ENCODE data around the gene FBXO31.

Gene FBXO31

DNA sequence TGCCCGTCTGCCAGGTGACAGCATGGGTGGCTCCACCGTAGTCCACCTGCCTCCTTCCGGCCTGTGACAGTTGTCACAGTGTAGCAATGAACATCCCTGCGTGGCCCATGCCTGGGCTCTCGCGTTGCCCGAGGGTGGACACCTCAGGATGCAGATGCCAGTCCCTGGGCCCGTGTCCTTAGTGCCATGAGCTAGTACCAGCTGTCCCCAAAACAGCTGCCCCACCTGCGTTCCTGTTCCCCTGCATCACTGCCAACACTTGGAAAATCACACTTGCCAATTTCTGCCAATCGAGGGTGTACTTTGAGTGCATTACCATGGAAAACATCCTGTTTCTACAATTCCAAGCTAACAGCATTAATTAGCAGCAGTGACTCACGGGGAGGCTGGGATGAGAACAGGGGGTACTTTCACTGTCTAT is 57.4 kb downstream of the FBXO31 start:
- FAIRE-seq: no peak
- no peak for DNase-seq (ENCODE audit: insufficient read length)
- no peak for TF ChIP-seq POLR2A (IDR thresholded peaks at IDR 0.05; ENCODE audit: low read depth, low read length)
- TF ChIP-seq TAF1 (IDR thresholded peaks at IDR 0.05; ENCODE audit: borderline replicate concordance, low read depth, low read length): no peak

DNA sequence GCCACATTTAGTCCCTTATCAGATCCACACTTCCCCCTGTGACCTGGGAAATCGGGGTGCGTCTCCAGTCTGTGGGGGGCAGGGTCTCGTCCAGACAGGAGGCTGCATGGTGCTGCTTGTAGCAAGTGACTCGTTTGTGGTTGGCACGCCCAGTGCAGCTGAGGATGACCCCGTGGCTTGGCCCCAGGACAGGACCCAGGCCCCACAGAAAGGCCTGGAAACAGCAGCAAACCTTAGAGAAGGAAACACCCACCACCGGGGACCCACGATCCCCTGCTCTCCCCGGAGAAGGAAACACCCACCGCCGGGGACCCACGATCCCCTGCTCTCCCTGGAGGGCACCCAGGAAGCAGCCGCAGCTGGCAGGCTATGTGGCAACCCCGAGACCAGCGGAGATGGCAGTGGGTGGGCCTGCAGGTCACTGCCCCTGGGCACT is 58.1 kb downstream of the FBXO31 start:
- DNase-seq (ENCODE audit: insufficient read length): no peak
- TF ChIP-seq TAF1 (IDR thresholded peaks at IDR 0.05; ENCODE audit: borderline replicate concordance, low read depth, low read length) (no peak), POLR2AphosphoS5 (IDR thresholded peaks at IDR 0.05; ENCODE audit: low read depth, low read length) (no peak), POLR2A (IDR thresholded peaks at IDR 0.05; ENCODE audit: low read depth, low read length) (no peak)
- no peak for FAIRE-seq

DNA sequence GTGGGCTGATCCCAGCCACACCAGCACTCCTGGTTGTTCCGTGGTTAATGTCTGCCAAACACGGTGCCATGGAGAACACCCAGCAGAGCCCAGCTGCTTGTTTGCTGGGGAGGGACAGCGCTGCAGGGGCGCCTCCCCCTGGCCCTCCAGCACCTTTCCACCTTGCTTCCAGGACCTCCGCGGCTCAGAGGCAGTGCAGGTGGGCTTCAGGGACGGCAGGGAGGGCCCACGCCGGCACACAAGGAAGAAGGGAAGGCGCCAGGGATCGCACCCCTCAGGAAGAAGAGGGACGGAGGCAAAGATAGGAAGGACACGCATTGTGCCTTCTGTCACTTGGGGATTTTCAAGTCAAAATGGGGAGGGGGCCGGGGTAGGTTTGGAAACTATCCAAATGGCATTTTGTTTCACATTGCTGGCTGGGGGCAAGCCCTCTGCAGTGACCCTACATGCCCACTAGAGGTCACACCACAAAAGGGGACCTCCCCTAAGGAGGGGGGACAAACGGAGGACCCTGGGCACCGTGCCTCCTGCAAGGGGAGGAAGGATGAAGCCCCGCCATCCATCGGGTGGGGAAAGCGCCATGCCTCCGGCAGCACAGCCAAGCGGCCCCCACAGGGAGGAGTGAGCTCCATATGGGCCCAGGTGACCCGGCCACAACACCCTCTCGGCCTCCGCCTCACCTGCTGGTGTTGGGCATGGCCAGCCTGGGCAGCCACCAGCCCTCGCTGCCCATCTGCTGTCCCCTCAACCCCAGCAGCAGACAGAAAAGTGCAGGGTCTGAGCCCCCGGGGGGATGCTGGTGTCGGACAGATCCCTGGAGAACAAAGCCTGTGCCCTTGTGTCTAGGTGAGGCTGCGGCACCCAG is 58.9 kb downstream of the FBXO31 start:
- DNase-seq (ENCODE audit: insufficient read length) (peak; percentile 80), FAIRE-seq (peak; percentile 36)
- TF ChIP-seq POLR2AphosphoS5 (IDR thresholded peaks at IDR 0.05; ENCODE audit: low read depth, low read length) (no peak), TAF1 (IDR thresholded peaks at IDR 0.05; ENCODE audit: borderline replicate concordance, low read depth, low read length) (no peak)

DNA sequence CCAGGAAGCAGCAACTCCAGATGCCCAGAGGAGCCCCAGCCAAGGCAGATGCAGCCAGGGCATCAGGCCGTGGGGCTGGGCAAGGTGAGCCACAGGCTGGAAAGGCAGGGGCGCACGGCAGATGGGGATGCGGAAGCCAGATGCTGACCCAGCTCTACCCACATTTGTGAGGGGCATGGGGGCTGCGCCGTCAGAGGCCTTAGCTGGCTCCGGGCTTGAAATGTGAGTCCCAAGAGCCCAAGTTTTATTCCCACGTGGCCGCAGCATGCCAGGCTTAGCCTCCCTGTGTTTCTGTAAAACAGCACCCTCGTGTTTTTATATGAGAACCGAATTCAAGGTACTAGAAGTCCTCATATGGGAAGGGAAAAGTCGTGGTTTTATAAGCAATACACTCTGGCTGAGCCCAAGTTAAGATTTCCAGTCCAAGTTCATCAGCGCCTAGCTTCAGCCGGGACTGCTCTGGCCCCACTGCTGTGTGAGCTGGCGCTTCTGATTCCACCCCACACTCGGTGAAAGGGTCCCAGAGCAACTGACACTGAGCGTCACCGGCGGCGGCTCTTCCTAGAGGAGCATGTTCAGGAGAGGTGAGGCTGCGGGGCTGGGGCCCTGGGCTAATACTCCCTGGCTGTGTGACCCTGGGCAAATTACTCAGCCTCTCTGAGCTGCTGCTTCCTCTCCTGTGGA is 59.7 kb downstream of the FBXO31 start:
- TF ChIP-seq POLR2AphosphoS5 (IDR thresholded peaks at IDR 0.05; ENCODE audit: low read depth, low read length) (no peak), POLR2A (IDR thresholded peaks at IDR 0.05; ENCODE audit: low read depth, low read length) (no peak), TAF1 (IDR thresholded peaks at IDR 0.05; ENCODE audit: borderline replicate concordance, low read depth, low read length) (no peak)
- DNase-seq (ENCODE audit: insufficient read length): no peak
- FAIRE-seq: no peak

DNA sequence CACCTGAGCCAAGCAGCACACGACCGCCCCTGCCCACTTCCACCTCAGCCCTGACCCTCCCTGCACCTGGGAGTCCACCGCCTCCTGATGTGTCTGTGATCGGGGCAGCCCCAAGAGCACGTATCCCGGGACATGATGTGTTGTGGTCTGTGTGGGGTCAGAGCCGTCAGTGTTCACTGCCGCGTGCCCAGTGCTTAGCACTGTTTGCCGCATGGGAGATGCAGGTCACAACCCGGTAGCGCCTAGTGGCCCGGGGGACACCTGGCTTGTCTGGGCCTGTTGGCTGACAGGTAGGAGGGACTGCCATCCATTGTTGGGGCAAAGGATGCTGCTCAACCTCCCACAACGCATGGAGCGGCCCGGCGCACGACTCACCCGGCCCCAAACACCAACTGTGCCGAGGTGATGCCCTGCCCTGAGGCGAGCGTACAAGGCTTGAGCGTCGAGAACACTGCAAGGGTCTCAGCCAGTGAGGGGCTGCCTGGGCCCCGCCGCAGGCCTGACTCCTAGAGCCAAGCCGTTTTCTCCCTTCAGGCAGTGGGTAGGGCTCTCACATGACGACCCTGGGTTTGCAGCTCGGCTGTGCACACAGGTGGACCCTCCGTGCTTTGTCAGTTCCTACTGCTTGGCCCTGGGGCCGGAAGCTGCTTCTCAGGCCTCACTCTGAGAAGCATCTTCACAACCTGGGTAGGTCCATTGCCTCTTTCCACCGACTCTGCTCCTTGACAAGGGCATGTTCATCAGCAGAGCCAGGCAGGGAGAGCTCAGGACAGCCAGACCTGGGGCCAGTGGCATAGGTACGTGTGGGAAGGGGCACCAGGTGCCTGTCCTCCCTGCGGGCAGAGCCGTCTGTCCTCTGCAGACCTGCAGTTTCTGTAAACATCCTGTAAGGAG is 60.5 kb downstream of the FBXO31 start:
- DNase-seq (ENCODE audit: insufficient read length): no peak
- TF ChIP-seq POLR2AphosphoS5 (IDR thresholded peaks at IDR 0.05; ENCODE audit: low read depth, low read length) (no peak), POLR2A (IDR thresholded peaks at IDR 0.05; ENCODE audit: low read depth, low read length) (no peak), TAF1 (IDR thresholded peaks at IDR 0.05; ENCODE audit: borderline replicate concordance, low read depth, low read length) (no peak)
- no peak for FAIRE-seq

DNA sequence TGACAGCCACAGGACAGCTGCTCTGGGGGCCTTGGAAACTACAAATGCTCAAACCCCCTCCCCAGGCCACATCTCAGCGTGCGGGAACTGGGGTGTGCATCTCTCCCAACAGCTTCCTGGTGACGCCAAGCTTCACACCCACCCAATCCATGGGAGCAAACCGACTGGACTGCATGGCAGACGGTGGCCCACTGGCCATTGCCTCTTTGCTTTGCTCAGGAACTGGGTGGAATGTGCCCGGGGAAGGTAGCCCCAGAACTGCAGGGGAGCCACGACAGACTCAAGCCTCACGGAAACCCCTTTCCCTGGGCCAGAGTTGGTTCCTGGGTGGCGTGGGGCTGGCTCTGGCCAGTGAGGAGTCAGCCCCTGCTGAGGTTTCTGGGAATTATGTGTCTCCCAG is 61.2 kb downstream of the FBXO31 start:
- FAIRE-seq: no peak
- DNase-seq (ENCODE audit: insufficient read length): no peak
- TF ChIP-seq TAF1 (IDR thresholded peaks at IDR 0.05; ENCODE audit: borderline replicate concordance, low read depth, low read length): no peak
- TF ChIP-seq POLR2A (IDR thresholded peaks at IDR 0.05; ENCODE audit: low read depth, low read length): no peak
- TF ChIP-seq POLR2AphosphoS5 (IDR thresholded peaks at IDR 0.05; ENCODE audit: low read depth, low read length): no peak

DNA sequence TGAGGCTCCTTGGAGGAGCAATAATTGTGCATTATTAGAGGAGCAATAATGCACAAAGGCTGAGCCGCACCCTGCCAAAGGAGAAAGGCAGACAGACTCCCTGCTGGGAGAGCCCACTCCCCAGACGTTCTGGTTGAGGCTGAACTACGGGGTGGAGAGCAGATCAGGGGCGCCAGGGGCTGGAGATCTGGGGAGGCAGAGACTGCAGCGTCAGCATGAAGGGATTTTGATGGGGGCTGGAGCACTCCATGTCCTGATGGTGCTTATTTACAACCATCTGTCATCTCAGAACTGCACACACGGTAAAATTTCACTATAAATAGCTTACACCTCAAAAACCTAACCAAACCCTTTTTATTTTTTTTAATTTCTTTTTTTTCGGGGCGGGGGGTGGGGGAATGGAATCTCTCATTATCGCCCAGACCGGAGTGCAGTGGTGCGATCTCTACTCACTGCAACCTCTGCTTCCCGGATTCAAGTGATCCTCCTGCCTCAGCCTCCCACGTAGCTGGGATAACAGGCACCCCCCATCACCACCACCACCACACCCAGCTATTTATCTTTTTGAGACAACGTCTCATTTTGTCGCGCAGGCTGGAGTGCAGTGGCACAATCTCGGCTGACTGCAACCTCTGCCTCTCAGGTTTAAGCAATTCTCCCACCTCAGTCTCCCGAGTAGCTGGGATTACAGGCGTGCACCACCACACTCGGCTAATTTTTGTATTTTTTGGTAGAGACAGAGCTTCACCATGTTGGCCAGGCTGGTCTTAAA is 62.1 kb downstream of the FBXO31 start:
- DNase-seq (ENCODE audit: insufficient read length) (no peak), FAIRE-seq (no peak)
- TF ChIP-seq TAF1 (IDR thresholded peaks at IDR 0.05; ENCODE audit: borderline replicate concordance, low read depth, low read length) (no peak), POLR2AphosphoS5 (IDR thresholded peaks at IDR 0.05; ENCODE audit: low read depth, low read length) (no peak), POLR2A (IDR thresholded peaks at IDR 0.05; ENCODE audit: low read depth, low read length) (no peak)

DNA sequence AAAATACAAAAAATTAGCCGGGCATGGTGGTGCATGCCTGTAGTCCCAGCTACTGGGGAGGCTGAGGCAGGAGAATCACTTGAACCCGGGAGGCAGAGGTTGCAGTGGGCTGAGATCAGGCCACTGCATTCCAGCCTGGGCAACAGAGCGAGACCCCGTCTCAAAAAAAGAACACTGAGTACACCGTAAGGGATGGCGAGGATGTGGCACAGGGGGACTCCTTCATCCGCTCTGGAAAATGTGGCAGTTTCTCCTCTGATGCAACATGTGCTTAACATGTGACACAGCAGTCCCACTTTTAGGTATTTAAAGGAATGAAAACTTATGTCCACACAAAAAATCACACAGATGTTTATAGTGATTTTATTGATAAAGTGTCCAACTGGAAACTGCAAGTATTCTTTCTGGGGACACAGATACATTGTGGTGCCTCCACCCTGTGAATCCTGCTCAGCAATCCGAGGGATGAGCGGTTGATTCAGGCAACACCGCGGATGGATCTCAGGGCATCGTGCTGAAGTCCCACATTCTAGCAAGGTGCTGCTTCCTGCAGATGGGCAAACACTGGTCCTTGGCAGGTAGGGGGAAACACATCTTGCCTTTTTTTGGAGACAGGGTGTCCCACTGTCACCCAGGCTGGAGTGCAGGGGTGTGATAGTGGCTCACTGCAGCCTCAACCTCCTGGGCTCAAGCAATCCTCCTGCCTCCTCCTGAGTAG is 62.9 kb downstream of the FBXO31 start:
- DNase-seq (ENCODE audit: insufficient read length) (no peak), FAIRE-seq (no peak)
- no peak for TF ChIP-seq TAF1 (IDR thresholded peaks at IDR 0.05; ENCODE audit: borderline replicate concordance, low read depth, low read length)
- no peak for TF ChIP-seq POLR2A (IDR thresholded peaks at IDR 0.05; ENCODE audit: low read depth, low read length)
- no peak for TF ChIP-seq POLR2AphosphoS5 (IDR thresholded peaks at IDR 0.05; ENCODE audit: low read depth, low read length)

DNA sequence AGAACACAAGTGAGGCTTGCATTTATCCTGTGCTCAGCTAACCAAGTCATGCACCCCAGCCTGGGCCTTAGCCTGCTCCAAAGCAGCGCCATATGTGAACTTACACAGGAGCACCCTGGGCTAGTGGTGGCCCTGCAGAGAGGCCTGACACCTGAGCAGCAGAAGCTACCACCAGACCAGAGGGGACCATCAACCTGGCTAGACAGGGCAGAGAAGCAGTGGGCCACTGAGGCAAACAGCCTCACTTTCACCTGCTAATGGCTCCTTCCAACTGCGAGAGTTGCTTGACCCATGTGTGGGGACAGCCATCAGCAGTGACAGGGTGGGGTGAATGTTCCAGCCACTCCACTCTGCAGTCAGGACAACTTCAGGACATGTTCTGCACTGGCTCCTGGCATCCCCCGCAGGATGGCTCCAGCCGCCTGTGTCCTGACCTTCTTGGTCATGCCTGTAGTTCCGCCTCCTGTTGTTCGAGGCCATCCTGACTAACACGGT is 63.5 kb downstream of the FBXO31 start:
- DNase-seq (ENCODE audit: insufficient read length) (no peak), FAIRE-seq (no peak)
- no peak for TF ChIP-seq TAF1 (IDR thresholded peaks at IDR 0.05; ENCODE audit: borderline replicate concordance, low read depth, low read length)
- TF ChIP-seq POLR2A (IDR thresholded peaks at IDR 0.05; ENCODE audit: low read depth, low read length): no peak
- no peak for TF ChIP-seq POLR2AphosphoS5 (IDR thresholded peaks at IDR 0.05; ENCODE audit: low read depth, low read length)

DNA sequence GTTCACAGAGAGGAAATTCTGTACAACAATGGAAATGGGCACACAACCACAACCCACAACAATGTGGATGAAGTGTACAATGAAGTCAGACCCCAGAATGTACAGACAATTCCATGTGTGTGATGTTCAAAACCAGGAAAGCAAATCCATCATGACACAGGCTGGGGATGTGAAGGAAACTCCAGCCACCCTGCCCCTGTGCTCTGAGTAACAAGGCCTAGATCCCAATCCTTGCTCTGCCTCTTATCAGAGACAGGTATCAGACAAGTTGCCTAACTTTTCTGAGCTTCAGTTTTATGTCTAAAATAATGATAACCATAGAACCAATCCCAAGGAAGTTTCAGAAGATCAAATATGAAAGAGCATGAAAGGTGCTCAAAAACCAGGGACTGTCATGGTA is 64.6 kb downstream of the FBXO31 start:
- TF ChIP-seq POLR2AphosphoS5 (IDR thresholded peaks at IDR 0.05; ENCODE audit: low read depth, low read length) (no peak), TAF1 (IDR thresholded peaks at IDR 0.05; ENCODE audit: borderline replicate concordance, low read depth, low read length) (no peak), POLR2A (IDR thresholded peaks at IDR 0.05; ENCODE audit: low read depth, low read length) (no peak)
- FAIRE-seq: no peak
- no peak for DNase-seq (ENCODE audit: insufficient read length)

Data from GM12892 (cell line).